Activated effector memory CD4-positive, alpha-beta T cell treated with anti-CD3 and anti-CD28 coated beads, Interleukin-2, amount 50 U/mL, for 16 hours (primary cell): ENCODE results near the gene TTYH1.

ENCODE experiments used
- DNase-seq: peaks from one replicate; pipeline ENCODE4 v3.0.0-alpha.2; 2020

TTYH1 gene

GRCh38 chr19:54424660-54425381 lies 9.6 kb downstream of the TTYH1 start:
- no peak for DNase-seq

- DNase-seq, result no peak
Observed at GRCh38 chr19:54425382-54425723, 10.1 kb downstream of the TTYH1 start.

GRCh38 chr19:54426291-54426931 lies 11.1 kb downstream of the TTYH1 start:
- no peak for DNase-seq

DNA sequence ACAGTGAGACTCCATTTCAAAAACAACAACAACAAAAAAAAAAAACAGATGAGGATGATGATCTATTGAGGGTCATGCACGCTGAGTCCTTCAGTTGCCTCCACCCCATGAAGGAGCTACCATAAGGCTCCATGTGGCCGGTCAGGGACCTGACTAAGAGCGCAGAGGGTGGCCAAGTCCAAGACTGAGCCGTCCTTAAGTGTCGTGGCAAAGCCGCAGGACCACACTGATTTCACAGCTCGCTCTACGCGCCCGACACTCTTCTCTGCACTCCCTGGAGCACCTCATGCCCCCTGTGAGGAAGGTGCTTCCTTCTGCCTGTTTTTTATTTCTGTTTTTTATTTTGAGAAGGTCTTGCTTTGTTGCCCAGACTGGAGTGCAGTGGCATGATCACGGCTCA lies 12.3 kb downstream of the TTYH1 start:
- DNase-seq, result no peak

- no peak for DNase-seq
Observed at GRCh38 chr19:54428323-54429175, 13.3 kb downstream of the TTYH1 start.

DNA sequence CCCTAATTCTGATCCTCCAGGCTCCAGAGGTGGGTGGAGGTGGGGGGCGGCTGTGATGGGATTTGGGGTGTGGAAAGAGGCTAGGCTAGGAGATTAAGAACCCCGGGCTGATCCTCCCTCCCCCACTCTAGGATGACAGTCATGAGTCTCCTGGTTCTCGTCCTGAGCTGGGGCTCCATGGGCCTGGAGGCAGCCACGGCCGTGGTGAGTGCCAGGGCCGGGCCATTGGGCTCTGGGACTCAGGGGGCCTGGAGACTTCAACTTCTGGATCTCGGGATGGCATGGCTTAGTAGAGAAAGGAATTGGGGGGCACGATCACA lies 13.9 kb downstream of the TTYH1 start:
- no peak for DNase-seq

GRCh38 chr19:54429545-54430227 lies 14.4 kb downstream of the TTYH1 start:
- DNase-seq, result no peak

DNA sequence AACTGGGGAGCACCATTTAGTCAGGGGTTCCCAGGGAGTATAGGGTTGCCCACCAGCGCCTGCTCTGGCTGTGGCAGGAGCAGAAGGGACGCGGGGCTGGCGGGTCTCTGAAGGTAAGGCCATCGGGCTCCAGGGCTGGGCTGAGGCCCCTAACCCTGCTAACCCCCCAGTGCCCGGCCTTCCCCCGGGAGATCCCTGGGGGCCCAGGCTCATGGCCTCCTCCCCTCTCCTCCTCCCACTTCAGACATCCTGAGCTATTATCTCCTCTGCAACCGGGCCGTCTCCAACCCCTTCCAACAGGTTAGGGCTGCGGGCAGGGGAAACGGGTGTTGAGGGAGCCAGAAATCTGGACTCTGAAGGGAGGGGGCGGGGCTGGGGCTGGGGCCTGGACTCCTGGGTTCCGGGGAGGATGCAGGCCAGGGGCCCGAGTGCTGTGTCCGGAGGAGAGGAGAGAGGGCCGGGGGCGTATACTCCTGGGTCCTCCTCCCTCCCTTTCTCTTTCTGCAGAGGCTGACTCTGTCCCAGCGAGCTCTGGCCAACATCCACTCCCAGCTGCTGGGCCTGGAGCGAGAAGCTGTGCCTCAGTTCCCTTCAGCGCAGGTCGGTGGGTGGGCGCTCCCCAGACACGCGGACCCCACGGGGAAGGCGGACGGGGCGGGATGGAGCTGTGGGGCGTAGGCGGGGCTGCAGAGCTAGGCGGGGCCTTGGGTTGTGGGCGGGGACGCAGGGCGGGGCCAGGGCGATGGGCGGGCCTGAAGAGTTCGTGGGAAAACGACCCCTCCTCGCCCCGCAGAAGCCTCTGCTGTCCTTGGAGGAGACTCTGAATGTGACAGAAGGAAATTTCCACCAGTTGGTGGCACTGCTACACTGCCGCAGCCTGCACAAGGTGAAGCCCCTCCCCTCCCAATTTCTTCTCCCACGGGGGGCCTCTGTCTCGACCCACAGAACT lies 15.3 kb downstream of the TTYH1 start:
- peak; percentile 76 for DNase-seq

DNA sequence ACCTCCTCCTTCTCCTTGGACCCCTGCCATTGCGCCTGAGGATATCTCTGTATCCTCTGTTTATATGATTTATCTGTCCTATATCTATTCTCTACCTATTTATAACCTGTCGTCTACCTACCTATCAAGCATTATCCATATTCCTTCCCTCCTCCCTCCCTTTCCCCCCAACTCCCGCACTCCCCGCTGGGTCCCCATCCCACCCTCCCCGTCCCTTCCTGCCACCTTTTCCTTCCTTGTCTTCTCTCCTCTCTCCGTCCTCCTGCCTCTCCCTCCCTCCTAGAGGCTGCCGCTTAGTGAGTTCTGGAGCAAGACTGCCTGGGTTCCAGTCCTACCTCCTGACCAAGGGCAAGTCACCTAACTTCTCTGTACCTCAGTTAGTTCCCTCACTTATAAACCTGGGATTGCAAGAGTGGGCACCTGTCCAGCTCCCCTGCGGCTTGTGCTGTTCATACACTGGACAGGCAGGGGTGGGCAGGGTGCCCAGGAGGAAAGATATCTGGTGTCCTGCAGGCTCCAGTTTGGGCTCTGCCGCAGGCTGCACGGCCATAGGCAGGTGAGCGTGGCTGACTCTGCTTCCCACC lies 16.1 kb downstream of the TTYH1 start:
- no peak for DNase-seq

DNA sequence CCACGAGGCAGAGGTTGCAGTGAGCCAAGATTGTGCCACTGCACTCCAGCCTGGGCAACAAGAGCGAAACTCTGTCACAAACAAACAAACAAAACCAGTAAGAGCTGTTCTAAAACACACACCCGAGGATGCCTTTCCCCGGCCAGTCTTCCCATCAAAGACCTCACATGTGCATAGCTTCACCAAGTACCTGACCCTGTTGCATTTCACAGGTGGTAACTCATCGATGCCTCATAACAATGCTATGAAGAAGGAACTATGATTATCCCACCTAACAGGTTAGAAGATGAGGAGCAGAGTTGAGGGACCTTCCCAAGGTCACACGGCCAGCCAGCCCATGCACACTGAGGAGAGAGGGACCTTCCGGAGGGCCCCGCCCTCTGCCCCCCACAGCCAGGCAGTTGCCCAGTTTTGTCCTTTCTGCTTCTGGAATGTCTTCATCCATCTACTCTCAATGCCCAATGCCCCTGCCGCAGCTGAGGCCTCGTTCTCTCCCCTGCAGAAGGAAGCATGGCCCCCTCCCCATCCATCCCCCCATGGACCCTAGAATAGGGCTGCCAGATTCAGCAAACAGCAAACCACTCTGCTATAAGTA lies 17.0 kb downstream of the TTYH1 start:
- no peak for DNase-seq

- DNase-seq, result no peak
Observed at GRCh38 chr19:54433697-54434096, 18.4 kb downstream of the TTYH1 start.

- no peak for DNase-seq
Observed at GRCh38 chr19:54434112-54434872, 19.0 kb downstream of the TTYH1 start.

DNA sequence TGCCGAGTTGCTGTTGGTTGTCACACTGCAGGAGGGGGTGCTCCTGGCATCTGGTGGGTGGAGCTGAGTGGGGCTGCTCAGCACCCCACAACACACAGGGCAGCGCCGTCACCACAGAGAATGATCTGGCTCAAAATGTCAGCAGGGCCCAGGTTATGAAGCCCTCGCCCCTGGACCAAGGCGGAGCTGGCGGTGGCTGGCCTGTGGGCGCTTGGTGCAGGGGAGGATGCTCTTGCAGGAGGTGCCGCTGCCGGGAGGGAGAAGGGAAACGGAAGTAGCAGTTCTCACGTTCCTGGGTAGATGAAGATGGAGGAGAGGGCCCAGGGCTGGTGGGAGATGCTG lies 19.6 kb downstream of the TTYH1 start:
- DNase-seq, result no peak

GRCh38 chr19:54435551-54436016 lies 20.3 kb downstream of the TTYH1 start:
- DNase-seq, result no peak

GRCh38 chr19:54436031-54436523 lies 20.8 kb downstream of the TTYH1 start:
- DNase-seq, result no peak

GRCh38 chr19:54436628-54437252 lies 21.5 kb downstream of the TTYH1 start:
- no peak for DNase-seq

DNA sequence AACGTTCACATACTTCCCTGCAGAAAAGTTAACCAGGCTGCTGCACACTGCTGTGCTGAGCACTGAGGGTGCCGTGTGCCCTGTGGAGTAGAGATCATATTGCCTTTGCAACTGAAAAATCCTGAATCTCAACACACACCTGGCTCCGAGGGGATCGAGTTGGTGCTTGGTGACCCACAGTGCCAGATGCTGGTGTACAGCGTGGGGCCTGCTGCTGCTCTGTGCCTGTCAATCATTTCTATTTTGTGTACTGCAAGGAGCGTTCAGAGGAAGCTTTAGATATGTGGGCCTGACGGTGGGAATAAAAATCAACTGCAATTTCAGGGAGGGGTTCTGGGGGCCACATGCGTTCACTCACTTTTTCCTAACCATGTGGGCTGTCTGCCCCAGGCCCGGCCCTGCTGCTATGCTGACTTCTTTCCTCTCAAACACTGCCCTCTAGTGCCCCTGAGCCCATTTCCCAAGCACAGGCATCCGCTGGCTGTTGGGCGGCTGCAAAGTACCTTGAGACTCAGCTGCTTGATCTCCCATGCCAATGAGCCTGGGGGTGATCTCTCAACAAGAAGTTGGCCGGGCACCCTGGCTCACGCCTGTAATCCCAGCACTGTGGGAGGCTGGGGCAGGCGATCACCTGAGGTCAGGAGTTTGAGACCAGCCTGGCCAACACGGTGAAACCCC lies 24.0 kb downstream of the TTYH1 start:
- DNase-seq, result no peak

DNA sequence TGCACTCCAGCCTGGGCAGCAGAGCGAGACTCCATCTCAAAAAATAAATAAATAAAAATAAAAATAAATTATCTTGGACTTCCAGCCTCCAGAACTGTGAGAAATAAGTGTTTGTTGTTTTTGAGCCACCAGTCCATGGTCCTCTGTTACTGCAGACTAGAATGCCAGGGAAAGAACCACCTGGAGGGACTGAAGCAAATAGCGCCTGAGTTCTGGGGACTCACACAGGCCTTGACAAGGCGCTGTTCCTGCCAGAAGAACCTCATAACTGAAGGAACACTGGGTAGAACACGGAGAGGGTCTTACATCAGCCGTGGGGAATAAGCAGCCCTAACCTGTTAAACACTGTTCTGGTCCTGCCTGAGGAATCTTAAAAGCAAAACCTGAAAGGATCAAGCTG lies 25.4 kb downstream of the TTYH1 start:
- DNase-seq, result no peak

DNA sequence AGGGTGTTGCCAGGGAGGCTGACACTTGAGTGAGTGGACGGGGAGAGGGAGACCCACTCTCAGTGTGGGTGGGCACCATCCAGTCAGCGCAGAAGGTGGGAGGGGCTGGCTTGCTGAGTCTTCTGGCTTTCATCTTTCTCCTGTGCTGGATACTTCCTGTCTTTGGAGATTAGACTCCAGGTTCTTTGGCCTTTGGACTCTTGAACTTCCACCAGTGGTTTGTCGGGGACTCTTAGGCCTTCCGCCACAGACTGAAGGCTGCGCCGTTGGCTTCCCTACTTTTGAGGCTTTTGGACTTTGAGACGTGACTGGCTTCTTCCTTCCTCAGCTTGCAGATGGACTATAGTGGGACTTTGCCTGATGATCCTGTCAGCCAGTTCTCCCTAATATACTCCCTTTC lies 29.5 kb downstream of the TTYH1 start:
- DNase-seq, result no peak
